Hematopoietic multipotent progenitor cell treated with erythropoietin and hydrocortisone succinate and interleukin-3 and kit ligand, for 4 days (in vitro differentiated cells): ENCODE data around the gene CORO6.
A peak's percentile ranks its signal among the peaks of the same experiment; 100 is the strongest.
"Not testable (repeated sequence)": the region's sequence is repeated elsewhere in the genome, so short reads cannot be mapped to it uniquely, and the experiment has no call there.

Source experiments
- DNase-seq: peaks from one replicate; pipeline ENCODE4 v3.0.0-alpha.2; 2015

CORO6 gene

DNA sequence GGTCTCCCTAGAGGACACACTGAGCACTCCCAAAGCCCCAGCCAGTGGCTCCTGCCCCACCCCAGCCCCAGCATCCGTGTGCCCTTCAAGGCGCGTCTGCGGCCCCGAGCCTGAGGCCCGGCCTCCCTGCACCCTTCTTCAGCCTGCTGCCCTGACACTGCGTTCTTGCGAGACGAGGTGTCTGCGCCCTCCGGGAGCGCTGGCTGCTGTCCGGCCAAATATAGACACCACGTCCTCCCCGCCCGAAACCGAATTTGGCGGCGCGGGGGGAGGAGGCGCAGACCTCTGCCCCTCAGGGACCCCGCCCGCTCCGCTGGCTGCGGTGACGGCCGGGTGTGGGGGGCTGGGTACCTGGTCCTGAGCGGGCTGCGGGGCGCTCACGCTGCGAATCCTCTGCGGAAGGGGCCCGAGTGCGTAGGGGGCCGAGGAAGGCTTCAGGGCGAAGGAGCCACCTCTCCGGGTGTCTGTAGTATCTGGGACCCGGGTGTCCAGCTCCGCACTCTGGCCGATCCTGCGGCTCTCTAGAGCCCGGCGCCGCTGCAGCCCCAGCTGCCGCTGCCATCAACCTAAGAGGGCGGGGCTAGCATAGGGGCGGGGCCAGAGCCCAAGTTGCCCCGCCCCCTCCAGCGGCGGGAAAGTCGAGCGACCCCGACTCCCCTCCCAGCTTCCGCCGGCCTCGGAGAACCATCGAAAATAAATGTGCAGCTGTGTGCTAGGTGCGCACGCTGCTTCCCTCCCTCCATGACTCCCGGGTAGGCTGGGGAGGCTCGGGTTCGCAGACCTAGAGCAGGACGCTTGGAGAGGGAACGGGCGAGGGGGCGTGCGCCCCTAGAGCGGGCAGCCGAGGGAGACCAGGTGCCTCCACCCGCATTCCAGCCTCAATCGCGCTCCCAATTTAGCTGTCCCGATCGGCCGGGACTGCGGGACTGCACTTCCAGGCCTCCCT is at the start of gene CORO6:
TSS of gene CORO6 (minus strand) at position 576 of the 946 bp plus-strand sequence. CDS start 1,491 bp downstream, outside the sequence.
- DNase-seq = peak; percentile 70

DNA sequence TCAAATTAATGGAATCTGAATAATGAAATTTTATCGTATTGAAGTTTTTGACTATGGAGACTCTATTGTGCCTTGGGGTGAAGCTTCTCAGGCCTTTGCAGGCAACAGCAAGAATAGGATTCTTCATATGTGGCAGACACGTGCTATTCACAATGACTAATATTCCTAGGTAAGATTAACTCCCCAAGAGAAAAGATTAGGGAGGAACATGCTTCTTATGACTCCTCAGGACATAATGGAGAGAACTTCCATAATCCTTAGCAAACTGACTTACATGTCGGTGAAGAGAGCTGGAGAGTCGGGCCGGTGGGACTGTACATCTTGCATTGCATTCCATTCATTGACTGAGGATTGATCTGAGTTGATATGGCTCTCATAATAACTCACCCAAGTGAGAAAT is 48.9 kb upstream of the CORO6 start:
- no peak for DNase-seq

DNA sequence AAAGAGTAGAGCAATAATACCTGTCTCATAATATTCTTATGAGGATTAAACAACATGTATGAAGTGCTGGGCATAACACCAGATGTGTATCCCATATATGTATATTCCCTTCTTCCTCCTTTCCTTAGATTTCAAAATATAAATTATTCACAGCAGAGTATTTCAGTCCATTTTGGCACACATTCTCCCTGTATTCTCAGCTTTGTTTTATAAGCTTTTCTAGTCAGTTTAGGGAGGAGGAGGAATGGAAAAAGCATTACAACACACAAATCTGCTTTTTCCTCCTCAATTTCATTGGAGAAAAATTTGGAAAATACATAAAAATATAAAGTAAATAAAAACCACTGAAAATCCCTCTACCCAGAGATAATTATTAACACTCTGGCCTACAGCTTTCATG is 46.6 kb upstream of the CORO6 start:
- no peak for DNase-seq

DNA sequence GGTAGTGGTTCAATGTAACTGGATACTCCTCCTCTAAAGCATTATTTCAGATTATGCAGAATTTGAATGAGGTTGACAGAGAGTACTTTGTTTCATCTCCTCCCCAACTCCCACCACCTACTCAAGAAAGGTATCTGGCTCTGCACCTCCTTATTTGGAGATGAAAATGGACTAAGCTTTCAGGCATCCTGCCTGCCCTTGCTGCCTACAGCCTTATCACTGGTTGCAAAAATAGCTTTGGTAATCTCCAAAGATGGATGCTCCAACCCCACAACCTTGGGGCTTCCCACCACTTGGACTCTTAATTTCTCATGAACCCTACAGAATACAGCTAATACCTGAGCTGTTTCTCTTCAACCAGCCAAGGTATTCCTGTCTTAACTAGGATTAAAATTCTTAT is 45.3 kb upstream of the CORO6 start:
- DNase-seq = no peak

DNA sequence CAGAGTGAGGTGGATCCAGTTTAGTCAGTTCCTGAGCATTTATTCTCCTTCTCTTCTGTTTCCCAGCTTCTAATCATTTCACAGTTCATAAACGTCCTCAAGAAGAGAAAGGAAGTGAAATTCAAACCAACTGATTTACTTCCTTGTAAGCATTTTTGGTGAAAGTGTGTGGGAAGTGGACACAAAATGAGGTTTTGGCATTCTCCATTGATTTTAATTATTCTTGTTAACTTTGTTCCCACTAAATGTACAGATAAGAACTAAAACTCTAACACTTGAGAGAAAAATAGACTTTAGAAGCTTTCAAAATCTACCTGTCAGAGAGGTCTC is 42.7 kb upstream of the CORO6 start:
- no peak for DNase-seq

DNA sequence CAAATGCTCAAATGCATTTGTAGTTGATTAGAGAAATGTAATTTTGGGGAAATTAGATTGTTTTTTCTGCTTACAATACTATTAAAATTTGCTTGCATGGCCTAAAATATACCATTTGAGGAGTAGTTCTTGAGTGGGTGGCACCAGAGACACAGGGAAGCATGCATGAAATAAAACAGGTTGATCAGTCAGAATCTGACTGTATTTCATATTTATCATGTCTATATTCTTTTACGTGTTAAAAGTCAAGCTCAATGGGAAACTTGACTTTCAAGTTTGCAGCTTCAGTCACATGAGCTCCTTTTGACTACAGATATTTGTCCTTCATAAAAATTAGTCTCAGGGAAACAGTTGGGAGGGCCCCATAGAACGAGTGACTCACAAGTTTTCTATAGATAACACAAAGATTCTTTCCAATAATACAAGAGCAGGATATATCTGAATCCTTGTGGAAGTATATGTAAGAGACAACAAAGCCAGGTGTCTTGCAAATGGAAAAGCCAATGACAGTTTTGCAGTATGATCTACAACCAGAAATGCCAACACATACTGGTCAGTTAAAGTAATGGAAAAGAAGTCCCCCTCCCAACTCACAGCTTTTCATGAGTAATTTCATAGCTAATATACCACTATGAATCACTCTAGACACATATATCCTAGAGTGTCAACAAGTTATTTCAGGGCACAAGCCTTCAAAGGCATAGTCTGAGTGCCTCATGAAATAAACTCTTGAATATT is 42.2 kb upstream of the CORO6 start:
- no peak for DNase-seq

DNA sequence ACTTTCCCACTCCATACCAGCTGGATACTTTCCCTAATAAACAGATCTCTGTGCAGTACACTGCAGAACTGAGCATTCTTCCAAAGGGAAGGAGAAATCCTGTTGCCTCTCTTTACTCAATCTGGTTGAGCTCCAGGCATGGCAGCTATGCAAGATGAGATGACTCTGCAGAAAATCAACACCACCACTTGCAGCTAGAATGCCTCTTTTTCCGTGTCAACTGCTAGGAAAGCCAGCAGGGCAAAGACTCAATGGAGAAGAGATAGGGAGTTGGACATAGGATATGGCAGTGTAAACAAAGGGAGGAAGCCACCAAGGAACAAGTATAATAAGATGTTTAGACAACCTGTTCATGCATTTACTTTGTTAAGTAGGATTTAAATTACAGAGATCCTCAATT is 40.4 kb upstream of the CORO6 start:
- DNase-seq = peak; percentile 41

DNA sequence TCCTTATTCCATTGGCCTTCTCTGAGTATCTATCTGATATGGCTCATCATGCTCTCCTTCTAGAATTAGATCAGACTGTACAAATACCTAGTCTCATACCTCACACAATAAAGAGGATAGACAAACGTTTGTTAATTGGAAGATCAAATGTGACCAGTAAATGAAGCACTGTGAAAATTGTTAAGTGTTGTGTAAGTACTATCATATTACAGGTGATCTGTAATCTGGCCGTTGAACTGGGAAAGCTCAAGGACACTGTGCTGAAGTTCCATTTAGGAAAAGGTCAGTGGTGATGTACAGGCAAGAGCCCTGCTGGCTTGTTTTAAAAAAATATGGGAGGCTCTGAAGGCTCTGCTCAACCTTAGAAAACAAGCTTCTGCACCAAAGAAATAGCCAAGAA is 38.5 kb upstream of the CORO6 start:
- no peak for DNase-seq

DNA sequence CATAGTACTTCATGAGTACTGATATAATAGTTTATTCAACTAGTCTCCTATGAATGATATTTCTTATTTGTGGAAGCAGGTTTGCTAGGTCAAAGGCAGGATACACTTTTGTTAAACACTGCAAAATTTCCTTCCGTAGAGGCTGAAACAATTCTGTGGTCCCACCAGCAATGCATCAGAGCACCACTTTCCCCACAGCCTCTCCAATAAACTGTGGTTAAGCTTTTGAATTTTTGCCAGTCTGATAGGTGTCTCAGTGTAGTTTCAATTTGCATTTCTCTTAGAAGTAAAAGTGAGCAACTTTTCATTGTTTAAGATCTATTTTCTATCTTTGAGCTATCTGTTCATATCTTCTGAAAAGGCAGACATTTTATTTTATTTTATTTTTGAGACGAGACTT is 36.4 kb upstream of the CORO6 start:
- peak; percentile 39 for DNase-seq

DNA sequence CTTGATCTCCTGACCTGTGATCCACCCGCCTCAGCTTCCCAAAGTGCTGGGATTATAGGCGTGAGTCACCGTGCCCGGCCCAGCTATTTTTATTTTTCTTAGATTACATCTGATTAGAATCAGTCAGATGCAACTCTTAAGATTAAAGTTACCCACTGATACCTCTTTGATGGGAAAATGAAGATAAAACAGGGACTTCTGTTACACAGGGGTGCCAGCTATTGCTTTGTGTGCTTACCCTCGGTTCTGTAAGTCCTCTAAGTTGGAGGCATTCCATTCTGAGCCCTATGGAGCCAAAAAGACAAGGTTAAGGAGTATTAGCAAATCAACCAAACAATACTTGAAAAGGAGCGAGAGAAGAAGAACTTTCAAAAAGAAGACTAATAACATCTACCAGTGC is 32.6 kb upstream of the CORO6 start:
- no peak for DNase-seq

DNA sequence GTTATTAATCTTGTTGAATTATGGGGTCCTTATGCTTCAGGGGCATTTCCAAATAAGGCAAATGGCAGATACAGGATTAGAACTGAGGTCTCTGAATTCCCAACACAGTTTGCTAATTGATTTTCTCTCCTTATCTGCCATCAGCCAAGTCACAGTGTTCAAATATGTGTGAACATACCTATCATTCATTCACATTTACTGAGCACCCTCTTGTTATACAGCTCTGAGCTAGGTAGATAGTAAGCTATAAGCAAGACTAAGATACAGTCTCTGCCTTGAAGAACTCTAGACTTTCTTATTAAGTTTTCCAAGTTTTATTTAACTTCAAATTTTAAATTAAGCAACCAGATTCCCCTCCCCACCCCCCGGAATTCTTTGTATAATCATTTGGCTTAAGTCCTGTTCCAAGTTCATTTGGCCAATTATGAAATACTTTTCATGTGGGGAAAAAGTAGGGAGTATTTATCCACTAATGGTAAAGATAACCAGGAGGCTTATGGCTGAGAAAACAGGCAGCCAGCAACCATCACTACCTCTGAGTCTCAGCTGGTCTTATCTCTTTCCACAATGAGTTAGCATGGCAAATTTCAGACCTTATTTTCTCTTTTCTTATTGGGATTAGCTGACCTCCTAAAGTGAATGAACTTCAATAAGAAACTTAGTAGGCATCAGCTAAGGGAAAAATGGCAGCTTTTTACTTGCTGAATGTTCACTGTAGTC is 31.4 kb upstream of the CORO6 start:
- peak; percentile 66 for DNase-seq

DNA sequence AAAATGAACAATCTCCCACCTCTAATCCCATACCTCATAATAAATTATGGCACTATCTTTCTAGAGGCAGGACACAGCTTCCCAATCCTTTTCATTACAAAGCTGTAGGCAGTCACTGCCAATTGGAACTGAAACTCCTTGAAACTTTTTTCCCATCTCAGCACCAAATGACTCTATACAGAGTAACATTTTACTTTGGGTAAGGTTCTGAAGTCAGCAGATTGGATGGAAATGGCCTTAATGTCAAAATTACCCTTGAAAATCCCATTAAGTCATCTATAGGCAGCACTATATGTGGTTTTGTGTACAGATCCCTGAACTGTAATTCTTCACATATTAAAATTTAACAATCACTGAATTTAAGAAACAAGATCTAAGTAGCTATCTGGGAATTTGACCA is 30.3 kb upstream of the CORO6 start:
- DNase-seq = no peak

DNA sequence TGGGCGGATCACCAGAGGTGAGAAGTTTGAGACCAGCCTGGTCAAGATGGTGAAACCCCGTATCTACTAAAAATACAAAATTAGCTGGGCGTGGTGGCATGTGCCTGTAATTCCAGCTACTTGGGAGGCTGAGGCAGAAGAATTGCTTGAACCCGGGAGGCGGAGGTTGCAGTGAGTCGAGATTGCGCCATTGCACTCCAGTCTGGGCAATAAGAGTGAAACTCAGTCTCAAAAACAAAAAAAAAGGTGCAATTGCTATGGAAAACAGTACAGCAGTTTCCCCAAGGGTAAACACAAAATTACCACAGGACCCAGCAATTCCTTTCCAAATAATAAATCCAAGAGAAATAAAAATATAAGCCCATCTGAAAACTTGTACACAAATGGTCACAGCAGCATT is 29.2 kb upstream of the CORO6 start:
- not testable (repeated sequence) for DNase-seq

DNA sequence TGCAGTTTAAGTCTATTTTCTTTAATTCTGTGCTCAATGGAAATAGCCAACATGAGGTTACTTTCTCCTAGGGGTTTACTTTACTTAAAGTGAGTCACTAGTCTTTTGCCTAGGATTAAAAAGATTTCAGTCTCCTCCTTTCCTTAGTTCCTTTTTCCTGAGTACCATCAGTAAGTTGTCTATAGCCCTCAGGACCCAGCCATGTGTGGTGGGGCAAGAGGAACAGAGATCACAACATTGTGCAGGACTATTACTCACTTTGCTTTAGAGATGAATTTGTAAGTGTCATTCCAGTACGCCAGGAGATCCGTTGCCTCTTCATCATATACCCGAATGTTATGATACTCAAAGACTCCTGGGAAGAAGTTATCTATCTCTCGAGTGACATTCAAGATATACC is 27.7 kb upstream of the CORO6 start:
- no peak for DNase-seq

DNA sequence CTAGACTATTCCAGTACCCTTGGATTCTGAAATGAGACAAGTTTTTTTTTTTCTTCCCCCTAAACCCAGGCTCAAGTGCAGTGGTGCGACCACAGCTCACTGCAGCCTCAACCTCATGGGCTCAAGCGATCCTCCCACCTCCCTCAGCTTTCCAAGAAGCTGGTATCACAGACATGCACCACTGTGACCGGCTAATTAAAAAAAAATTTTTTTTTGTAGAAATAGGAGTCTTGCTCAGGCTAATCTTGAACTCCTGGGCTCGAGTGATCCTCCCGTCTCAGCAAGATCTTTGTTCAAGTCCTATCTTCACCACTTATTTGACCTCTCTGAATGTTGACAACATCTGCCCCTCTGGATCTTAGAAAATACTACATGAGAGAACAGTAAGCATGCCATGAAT is 26.6 kb upstream of the CORO6 start:
- DNase-seq = peak; percentile 28

DNA sequence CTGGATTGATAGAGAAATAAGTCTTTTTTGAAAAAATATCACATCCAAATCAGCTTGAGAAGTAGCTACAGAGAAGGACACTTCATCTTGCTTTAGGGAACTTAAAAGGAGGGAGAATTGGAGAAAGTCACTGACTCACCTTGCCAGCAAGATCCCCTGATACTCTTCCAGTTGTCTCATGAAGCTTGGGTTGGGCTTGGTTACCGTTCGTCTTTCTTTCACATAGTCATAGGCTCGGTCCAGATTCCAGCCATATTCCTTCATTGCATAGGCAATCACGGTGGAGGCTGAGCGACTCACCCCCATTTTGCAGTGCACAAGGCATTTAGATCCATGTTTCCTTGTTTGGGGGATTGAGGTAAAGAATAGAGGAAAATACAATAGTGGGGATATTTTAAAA is 25.3 kb upstream of the CORO6 start:
- DNase-seq = no peak

DNA sequence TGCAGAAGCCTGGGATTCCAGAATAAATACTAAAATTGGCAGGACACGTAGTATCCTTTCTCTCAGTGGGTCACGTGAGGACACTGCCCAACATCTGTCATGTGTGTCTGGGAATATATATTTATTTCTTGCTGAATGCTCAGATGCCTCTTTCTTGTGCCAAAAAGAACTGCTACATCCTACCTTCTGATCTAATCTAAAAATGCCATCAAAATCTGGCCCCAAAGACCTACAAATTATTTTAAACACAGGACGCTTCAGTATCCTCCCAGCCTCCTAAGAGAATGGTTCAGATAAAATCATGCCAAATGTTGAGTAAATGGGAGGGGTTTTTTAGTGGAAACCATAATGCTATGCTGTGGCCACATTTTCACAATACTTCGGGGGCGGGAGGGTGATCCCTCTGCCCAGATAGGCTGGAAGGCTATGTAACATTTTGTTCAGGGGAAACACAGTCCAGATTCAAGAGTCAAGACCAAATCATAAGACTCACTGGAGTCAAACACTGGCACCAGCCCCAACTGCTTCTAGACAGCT is 22.9 kb upstream of the CORO6 start:
- peak; percentile 81 for DNase-seq

DNA sequence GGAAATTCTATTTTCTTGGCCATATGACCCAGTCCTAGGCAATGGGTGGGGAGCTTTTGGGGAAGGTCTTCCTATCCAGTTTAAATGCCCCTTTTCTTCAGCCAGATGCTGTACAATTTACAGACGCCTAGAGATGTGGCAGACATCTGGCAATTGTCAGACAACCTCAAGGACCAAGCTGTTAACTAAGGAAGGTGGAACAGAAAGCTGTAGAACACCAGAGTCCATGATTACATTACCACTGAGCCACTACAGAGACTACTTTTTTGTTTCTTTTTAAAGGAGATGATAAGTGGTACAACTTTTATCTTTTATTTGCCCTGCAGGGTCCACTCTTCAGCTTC is 21.1 kb upstream of the CORO6 start:
- no peak for DNase-seq

DNA sequence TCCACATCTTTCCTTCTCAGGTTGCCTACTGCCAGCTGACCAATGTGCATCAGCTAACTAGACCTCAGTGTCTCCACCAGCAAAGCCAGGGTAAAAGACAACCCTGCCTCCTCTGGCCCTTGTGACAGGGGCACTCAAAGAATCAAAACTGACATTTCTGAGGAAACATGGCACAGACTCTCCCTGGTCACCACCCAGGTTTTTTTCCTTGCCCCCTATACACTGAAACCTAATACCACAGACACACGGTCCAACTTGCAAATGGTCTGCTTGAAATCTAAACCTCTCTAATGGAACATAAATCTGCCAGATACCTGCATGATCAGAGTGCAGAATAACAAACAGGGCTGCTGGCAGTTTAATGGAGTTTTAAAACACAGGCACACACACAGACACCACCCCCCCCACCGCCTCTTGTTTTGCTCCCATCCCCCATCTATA is 19.5 kb upstream of the CORO6 start:
- DNase-seq = no peak

DNA sequence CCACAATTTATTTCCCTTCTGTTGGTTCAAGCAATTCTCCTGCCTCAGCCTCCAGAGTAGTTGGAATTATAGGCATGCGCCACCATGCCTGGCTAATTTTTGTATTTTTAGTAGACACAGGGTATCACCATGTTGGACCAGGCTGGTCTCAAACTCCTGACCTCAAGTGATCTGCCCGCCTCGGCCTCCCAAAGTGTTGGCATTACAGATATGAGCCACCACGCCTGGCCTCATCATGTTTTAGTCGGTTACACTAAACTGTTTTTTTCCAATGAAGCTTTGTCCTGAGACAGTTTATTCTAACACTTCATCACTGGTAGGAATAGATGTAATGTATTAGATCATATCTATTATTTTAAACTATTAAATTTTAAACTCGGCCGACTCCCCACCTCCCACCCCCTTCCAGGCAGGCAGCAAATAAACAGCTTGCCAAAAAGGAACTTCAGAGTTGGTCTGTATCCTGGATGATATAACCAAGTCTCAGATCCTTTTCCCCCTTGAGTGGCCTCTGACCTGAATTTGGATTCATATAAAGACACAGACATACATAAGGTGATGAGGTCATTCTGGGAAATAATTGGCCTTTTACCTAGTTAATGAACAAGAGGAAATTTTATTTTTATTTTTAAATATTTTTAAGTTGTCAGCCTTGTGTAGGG is 18.4 kb upstream of the CORO6 start:
- peak; percentile 56 for DNase-seq

DNA sequence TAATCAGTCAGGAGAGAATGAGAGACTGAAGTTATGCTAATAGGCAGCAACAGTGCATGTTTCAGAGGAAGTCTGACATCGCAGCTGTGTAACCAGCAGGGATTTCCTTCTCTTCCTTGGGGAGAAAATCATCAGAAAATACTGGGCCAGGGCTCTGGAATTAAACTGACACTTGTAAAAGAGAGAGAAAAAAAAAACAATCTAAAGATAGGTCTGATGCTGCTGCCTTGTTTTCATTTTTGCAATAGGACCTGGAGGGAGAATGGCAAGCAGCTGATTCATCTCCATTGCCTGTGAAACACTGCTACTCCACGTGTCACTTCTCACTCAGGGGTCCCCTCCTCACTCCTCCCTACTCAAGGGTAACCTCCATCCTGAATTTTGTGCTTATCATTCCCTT is 17.7 kb upstream of the CORO6 start:
- DNase-seq = no peak

DNA sequence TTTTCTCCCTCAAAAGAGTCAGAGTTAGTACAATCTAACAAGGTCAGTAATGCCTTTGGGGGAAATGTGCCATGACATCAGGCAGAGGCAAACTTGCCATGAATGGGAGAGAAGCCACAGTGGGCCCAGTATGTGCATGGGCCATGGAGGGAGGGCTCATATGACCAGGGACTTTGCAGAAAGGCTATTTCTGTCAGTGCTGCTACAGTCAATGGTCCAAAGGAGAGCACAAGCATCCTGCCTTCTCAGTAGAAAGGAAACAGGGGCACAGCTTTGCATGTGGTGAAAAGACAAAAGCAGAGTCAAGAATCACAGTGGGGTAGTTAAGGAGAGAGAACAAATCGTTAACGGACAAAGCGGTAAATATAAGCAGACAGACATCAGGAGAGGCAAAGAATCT is 11.2 kb upstream of the CORO6 start:
- DNase-seq = no peak

DNA sequence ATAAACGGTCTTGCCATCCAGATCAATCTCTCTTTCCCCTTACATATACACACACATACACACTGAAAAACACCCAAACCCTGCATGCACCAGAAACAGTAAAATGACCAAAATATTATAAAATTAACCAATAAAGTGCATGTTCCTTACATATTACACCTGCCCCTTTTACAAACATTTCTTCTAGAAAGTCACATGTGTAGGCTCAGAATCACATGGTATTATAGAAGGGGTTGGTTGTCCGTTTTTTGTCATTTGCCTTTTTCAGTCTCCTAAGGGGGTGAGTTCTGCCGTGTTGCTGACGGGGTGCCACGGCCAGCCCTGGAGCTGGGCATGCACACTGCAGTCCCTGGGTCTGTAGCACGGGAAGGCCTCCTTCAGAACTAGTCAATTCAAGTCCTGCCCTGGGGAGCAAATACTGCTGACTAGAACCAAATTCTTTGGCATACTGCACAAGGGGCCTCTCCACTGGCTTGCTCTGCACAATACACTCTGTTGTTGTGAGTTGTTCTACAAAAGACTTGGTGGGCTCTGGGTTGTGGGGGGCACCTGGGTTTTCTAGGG is 8.0 kb upstream of the CORO6 start:
- DNase-seq = no peak
